DMS153 treated with DMSO at 0.1 percent for 48 hours (cell line): ENCODE results near the gene KRT81.
"Not testable (repeated sequence)": the region's sequence is repeated elsewhere in the genome, so short reads cannot be mapped to it uniquely, and the experiment has no call there.

Experiments
- DNase-seq: peaks from one replicate; lab custom pipeline; 2025; ENCODE audit not compliant: unreplicated experiment; lab: John Stamatoyannopoulos, UW

Gene KRT81

GRCh38 chr12:52318241-52318990 is 27.1 kb upstream of the KRT81 start:
- DNase-seq = no peak

- DNase-seq = no peak
Observed at GRCh38 chr12:52317468-52318052, 26.2 kb upstream of the KRT81 start.

GRCh38 chr12:52316701-52317100 is 25.4 kb upstream of the KRT81 start:
- DNase-seq = no peak

- no peak for DNase-seq
Observed at GRCh38 chr12:52316290-52316689, 25.0 kb upstream of the KRT81 start.

DNA sequence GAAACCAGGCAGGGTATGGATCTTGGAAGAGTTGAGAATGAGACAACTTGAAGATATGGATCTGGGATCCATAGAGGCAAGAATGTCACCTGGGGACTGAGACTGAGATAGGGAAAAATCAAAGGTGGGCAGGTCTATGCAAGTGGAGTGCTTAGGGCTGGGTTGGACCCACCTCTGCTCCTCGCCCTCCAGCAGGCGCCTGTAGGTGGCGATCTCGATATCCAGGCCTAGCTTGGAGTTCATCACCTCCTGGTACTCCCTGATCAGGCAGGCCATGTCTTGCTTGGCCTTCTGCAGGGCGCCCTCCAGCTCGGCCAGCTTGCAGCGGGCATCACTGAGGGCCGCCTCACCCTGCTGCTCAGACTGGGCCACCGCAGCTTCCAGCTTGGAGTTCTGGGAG is 24.4 kb upstream of the KRT81 start:
- DNase-seq = not testable (repeated sequence)

DNA sequence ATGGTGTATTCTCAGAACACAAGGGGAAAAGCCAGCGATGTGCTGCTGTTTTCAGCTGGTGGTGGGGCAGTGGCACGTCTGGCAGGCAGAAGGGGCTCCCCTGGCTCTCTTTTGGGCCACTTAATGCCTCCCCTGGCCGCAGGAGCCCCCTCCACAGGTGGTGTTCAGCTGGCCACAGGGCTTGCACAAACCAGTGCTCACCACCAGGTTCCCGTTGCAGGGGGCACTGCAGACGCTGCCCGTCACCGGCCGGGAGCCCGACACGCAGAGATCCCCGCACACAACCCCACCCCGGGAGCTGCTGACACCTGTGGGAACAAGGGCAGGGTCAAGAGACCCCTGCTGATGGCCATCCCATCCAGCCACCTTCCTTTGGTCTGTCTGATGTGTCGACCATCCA is 23.2 kb upstream of the KRT81 start:
- DNase-seq = no peak

DNA sequence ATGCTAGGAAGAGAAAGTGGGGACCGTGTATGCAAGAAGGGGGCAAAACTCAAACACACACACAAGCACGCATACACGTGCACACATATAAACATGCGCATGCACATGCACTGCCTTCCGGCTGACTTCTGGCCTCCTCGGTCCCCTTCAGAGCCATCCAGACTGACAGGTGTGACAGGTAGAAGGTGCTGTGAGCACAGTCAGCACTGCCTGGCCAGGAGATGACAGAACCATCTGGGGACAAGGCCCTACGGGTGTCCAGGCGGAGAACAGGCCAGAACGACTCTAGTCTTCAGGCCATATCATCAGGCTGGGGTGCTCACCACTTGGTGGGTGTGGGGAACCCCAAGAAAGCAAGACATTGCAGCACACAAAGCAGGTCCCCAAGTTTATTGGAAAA is 22.6 kb upstream of the KRT81 start:
- no peak for DNase-seq

DNA sequence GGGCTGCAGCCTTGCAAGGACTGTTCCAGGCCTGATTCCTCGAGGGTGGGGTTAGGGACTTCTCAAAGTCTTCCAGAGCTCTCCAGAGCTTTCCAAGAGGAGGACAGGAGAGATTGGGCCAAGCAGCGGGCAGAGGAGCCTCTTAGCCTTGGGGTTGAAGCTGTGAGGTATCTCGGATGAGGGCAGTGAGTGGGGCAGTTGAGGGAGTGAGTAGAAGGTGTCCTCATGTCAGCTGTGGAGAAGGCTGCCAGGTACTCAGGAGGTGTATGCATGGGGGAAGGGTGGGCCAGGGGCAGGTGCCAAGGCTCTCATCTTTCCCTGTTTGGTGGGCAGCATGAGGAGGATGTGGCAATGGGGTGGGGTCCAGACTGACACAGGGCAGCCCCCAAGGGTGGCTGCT is 22.1 kb upstream of the KRT81 start:
- no peak for DNase-seq

GRCh38 chr12:52312086-52312485 is 20.8 kb upstream of the KRT81 start:
- no peak for DNase-seq

- no peak for DNase-seq
Observed at GRCh38 chr12:52311285-52311648, 19.9 kb upstream of the KRT81 start.

- peak; percentile 10 for DNase-seq
Observed at GRCh38 chr12:52310622-52311284, 19.4 kb upstream of the KRT81 start.

DNA sequence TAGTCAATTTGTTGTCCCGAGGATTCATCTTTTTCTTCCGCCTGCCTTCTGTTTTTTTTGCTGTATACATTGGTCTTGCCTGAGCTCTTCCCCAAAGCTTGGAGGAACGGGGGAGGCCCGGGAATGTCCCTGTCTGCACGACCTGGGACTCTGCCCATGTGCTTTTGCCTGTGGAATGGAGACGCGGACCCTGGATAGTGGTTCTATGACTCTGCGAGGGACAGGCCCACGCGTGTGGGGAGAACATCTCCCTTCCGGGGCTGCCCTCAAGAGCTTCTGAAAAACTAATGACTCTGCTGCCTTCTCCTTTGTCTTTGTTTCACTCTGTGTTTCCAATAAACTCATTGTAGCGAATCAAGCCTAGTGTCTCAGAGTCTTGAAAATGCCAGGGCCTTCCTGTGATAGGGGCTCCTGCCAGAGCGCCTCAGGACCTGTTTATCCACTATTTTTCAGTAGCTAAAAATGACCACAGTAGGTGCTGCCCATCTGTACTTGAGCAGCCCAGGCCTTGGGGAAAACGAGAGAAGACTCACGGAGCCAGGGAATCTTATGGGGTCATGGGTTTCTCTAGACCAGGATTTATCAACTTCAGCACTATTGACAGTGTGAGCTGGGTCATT is 17.6 kb upstream of the KRT81 start:
- DNase-seq = no peak

- peak; percentile 44 for DNase-seq
Observed at GRCh38 chr12:52307836-52308805, 16.8 kb upstream of the KRT81 start.

DNA sequence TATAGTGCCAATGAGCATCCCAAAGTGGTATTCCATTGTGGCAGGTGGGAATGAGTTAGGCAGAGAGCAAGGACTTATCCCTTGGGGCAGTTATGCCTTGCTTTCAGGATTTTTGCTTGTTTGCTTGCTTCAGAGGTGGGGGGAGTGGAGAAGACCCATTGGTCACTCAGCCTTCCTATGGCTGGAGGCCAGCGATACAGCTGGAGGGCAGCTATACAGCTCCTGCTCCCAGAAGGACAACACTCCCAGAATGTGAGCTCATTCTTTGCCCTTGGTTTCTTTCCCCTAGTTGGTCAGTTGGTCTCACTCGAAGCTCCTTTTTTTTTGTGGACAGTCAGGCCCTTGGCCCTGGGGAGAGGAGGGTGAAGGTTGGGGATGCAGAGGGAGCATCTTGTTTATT is 15.4 kb upstream of the KRT81 start:
- DNase-seq = no peak

- DNase-seq = no peak
Observed at GRCh38 chr12:52305921-52306705, 14.8 kb upstream of the KRT81 start.

DNA sequence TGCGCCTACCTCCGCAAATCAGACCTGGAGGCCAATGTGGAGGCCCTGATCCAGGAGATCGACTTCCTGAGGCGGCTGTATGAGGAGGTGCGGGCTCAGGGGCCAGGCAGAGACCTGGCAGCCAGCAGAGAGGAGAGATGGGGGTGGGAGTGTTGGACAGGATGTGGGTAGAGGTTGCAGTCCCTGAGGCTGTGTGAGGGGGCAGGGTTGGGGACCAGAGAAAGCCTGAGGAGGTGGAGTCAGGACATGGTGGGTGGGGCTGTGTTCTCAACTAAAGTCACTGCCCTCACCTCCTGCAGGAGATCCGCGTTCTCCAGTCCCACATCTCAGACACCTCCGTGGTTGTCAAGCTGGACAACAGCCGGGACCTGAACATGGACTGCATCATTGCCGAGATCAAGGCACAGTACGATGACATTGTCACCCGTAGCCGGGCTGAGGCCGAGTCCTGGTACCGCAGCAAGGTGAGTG is 13.6 kb upstream of the KRT81 start:
- not testable (repeated sequence) for DNase-seq

DNA sequence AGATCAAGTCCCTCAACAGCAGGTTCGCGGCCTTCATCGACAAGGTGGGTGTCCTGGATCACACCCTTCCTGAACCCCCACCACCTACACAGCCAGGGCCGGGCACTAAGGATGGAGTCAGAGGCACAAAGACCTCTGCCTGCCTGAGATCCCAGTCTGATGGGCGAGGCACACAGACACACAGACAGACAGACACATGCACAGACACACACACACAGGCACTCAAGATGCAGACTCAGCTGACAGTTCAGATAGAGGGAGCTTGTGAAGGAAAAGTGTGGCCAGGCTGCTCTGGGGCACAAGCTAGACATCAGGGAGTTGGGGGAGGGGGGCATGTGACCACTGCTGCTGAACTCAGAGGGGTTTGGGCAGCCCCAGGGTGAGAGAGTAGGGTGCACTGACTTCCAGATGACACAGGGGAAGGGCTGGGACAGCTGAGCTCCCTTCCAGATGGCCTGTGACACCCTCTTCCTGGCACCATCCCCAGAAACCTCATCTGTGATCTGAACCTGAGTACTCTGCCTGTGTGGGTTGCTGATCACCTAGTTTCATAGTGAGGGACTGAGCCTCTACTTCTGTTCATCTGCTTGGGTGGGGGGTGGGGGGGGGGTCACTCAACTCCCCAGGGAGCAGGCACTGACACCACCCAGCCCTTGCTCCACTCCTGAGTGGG is 11.0 kb upstream of the KRT81 start:
- DNase-seq = not testable (repeated sequence)

- DNase-seq = not testable (repeated sequence)
Observed at GRCh38 chr12:52301721-52302120, 10.4 kb upstream of the KRT81 start.
